LHCN-M2 (cell line): ENCODE data around the gene SPTBN4. TPM values are rescaled to one million over a fixed set of nuclear protein-coding genes. Genes with fewer than 3 reads are reported as not detected.
"Not testable (repeated sequence)": the region's sequence is repeated elsewhere in the genome, so short reads cannot be mapped to it uniquely, and the experiment has no call there.

Experiments
- DNase-seq: peaks from one replicate; pipeline ENCODE4 v3.0.0-alpha.2; 2012; ENCODE audit warnings: low read depth
- total RNA-seq: library from RNA; depleted of rRNA; stranded (reverse); fragments of >200 nt; gene quantifications from 2 replicates; pipeline ENCODE4 v1.2.3, GENCODE V29; 2014; rRNA removed

SPTBN4 gene
- total RNA-seq, 1 experiment from 2014 or later = 0.34 TPM

DNA sequence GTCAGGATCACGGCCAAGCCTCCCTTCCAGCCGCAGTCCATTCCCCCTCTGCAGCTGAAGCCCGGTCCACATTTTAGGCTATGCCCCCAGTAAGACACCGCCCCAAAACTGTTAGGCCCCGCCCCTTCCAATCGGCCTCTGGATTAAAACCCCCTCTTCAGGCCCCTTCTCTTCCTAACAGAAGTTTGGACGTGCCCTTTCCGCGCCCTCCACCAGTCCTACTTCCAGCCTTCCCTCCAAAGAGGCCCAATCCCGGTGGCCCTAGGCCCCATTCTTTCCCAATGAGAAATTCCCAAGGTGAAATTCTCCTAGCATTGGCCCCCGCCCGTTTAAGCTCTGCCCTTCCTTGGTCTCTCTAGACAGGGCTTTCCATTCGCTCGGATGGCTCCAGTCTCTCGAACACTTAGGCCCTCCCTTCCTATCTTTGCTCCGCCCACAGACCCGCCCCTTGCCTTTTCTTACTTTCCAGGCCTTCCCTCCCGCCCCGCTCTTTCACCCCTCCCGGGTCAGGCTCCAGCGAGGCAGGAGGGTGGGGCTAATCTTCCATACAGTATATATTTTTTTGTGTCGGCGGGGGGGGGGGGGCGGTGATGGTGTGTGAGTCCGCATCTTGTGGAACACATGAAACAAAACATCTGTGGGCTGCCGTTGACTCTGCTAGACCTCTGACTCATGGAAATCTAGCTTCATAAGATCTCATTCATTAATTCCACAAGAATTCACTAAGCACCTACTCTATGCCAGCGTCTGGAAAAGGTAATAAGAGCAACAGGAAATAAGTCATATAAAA, 148.0 kb downstream of the SPTBN4 start:
- DNase-seq = no peak

DNA sequence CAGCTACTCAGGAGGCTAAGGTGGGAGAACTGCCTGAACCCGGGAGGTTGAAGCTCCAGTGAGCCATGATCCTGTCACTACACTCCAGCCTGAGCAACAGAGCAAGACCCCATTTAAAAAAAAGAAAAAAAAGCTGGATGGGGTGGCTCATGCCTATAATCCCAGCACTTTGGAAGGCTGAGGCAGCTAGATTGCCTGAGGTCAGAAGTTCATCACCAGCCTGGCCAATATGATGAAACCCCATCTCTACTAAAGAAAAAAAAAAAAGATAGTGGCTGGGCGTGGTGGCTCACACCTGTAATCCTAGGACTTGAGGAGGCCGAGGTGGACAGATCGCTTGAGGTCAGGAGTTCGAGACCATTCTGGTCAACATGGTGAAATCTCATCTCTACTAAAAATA, 149.4 kb downstream of the SPTBN4 start:
- no peak for DNase-seq

DNA sequence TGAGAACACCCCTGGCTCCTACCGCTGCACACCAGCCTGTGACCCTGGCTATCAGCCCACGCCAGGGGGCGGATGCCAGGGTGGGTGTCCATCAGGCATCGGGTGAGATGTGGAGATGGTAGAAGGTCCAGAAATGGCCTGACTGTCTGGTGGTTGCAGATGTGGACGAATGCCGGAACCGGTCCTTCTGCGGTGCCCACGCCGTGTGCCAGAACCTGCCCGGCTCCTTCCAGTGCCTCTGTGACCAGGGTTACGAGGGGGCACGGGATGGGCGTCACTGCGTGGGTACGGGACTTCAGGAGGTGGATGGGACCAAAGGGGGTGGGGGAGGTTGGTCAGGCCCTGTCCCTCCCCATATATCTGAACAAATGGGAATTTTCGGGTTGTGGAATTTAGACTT, 150.1 kb downstream of the SPTBN4 start:
- DNase-seq = no peak

DNA sequence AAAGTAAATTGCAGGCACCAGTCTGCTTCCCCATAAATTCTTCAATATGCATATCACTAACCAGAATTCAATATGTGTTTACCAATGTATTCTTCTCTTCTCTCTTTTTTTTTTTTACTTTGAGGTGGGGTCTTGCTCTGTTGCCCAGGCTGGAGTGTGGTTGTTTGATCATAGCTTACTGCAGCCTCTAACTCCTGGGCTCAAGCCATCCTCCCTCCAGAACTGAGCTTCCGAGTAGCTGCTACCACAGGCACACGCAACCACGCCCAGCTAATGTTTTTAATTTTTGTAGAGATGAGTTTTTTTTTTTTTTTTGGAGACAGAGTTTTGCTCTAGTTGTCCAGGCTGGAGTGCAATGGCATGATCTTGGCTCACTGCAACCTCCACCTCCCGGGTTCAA, 151.2 kb downstream of the SPTBN4 start:
- DNase-seq = no peak

DNA sequence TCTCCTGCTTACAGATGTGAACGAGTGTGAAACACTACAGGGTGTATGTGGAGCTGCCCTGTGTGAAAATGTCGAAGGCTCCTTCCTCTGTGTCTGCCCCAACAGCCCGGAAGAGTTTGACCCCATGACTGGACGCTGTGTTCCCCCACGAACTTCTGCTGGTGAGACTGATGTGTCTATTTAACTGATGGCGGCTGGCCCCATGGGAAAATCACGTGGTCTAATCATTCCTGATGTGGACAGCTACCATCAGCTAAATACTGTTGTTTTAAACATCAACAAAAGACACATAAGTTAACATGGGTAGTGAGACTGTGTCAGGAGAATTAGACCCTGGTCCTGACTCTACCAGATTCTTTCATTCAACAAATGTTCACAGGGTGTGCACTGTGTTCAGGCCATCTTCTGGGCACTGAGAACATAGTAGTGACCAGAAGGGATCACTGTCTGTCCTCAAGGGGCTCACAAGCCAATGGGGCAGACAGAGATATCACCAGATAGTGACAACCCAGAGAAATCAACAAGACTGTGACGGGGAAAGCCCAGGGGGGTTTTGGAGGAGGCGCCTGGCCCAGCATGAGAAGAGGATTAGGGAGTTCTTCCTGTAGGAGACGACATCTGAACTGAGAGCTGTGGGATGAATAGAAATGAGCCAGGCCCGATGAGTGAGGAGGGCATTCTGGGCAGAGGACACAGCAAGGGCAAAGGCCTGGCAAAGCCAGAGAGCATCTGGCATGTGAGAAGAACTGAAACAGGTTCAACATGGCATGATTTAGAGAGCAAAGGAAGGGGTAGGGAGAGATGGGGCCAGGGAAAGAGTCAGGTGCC, 152.7 kb downstream of the SPTBN4 start:
- DNase-seq = no peak

DNA sequence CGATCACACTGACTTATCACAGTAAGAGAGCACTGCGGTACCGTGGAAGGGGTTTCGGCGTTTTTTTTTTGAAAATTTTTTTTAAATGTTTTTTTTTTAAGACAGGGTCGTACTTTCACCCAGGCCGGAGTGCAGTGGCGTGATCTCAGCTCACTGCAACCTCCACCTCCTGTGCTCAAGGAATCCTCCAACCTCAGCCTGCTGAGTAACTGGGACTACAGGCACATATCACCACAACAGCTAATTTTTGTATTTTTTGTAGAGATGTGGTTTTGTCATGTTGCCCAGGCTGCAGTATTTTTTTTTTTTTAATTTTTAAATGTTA, 153.3 kb downstream of the SPTBN4 start:
- DNase-seq = no peak

DNA sequence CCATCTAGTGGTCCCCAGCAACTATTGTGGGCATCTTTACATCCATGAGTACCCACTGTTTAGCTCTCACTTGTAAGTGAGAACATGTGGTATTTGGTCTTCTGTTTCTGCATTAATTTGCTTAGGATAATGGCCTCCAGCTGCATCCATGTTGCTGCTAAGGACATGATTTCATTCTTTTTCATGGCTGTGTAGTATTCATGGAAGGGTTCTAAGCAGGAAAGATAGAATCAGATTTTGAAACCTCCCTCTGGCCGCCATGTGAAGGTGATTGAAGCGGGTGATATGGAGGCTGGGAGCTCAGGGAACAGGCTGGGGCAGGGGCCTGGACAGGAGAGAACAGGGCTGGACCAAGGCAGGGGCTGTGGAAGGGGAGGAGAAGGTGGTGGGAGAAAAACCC, 154.5 kb downstream of the SPTBN4 start:
- no peak for DNase-seq

DNA sequence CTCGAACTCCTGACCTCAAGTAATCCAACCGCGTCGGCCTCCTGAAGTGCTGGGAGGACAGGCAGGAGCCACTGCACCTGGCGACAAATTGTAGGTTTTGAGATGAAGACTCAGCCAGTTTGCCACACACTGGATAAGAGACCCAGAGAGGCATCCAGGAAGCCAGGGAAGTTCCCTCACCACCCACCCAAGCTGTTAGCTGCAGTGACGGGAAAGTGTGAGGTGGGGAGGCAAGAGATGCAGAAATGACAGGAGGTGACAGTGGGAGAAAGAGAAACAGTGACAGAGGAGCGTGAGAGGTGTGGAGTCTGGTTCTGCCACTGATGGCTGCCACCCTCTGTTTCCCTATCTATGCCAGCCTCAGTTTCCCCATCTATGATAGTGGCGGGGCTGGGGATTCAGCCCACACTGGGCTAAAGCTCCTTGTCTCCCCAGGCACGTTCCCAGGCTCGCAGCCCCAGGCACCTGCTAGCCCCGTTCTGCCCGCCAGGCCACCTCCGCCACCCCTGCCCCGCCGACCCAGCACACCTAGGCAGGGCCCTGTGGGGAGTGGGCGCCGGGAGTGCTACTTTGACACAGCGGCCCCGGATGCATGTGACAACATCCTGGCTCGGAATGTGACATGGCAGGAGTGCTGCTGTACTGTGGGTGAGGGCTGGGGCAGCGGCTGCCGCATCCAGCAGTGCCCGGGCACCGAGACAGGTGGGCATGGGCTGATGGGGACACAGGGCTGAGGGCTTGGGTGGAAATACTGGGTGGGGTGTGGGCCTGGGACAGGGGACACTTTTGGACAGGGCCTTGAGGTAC, 155.4 kb downstream of the SPTBN4 start:
- DNase-seq = no peak

DNA sequence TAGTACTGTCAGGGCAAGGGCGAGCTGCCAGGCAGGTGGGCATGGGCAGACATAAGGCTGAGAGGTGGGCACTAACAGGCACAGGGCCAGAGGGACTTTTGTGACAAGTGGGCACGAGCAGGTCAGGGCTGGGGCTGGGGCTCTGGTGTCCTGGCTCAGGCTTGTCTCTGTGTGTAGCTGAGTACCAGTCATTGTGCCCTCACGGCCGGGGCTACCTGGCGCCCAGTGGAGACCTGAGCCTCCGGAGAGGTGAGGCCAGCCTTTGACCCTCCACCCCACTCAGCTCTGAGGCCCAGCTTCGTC, 155.9 kb downstream of the SPTBN4 start:
- no peak for DNase-seq

DNA sequence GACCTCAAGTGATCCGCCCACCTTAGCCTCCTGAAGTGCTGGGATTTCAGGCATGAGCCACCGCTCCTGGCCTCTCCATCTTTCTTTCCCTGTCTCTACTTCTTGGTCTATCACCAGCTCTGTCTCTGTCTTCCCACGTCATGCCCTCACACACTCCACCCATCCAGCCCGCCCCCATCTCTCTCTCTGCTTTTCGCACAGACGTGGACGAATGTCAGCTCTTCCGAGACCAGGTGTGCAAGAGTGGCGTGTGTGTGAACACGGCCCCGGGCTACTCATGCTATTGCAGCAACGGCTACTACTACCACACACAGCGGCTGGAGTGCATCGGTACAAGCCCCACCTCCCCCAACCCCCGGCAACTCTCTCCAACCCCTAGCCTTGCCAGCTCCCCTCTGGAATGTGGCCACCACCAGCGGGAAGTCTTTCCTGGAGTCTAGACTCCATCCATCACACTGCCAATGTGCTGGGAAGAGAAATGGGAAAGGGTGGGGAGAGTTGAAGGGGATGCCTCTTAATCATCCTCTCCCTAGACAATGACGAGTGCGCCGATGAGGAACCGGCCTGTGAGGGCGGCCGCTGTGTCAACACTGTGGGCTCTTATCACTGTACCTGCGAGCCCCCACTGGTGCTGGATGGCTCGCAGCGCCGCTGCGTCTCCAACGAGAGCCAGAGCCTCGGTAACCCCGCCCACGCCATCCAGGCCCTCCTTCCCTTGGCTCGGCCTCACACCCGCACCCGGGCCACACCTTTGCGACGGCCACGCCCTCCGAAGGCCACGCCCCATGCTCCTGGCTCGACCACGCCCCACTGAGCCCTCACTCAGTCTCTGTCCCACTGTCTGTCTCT, 156.8 kb downstream of the SPTBN4 start:
- DNase-seq = no peak

DNA sequence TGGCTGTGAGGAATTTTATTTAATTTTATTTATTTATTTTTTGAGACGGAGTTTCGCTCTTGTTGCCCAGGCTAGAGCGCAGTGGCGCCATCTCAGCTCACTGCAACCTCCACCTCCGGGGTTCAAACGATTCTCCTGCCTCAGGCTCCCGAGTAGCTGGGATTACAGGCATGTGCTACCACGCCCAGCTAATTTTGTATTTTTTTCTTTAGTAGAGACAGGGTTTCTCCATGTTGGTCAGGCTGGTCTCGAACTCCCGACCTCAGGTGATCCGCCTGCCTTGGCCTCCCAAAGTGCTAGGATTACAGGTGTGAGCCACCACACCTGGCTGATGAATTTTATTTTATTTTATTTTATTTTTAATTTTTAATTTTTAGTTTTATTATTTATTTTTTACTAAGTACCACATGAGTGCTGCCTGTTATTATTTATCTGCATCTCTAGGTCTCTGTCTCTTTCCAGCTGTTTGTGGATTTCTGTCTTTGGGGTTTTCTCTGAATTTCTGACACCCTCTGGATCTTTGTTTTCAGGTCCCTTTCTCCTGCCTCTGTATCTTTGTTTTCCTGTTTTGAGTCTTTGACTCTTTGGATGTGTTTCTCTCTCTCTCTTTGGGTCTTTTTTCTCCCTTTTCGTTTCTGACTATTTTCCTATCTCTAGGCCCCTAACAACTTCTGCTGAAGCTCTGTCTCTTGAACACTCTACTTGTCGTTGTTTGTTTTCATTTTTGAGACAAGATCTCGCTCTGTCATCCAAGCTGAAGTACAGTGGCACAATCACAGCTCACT, 157.8 kb downstream of the SPTBN4 start:
- DNase-seq = not testable (repeated sequence)

DNA sequence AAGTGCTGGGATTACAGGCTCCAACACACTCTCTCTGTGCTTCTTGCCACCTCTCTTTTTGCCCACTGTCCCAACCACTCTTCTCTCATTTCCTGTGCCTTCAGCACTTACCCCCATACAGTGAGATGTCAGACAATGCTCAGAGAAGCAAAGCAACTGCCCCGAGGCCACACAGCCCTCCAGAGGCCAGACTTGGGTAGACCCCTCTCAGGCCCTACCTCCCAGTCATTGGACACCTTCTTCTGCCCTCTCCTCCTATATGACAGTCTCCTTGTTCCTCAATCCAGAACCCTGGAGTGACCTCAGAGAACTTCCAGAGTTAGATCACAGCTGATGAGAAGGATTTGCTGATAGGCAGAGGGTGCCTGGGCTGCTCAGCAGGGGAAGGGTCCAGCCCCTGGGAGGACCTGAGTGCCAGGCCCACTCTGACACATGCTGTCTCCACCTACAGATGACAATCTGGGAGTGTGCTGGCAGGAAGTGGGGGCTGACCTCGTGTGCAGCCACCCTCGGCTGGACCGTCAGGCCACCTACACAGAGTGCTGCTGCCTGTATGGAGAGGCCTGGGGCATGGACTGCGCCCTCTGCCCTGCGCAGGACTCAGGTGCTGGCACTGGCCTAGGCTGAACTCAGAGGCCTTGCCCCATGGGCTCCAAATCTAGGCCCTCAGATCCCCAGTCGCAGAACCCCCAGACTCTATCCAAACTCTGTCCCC, 158.8 kb downstream of the SPTBN4 start:
- no peak for DNase-seq

Other genes starting within 250 kb of the SPTBN4 start
- gene TTC9B, start 248.6 kb upstream of the SPTBN4 start, total RNA-seq = not detected in 2 replicates
- gene CCNP, start 240.3 kb upstream of the SPTBN4 start, total RNA-seq = not detected in 2 replicates
- gene AKT2, start 181.7 kb upstream of the SPTBN4 start, total RNA-seq = 93.5 and 94.3 TPM in 2 replicates
- gene C19orf47, start 118.6 kb upstream of the SPTBN4 start, total RNA-seq = 18.8 and 24.2 TPM in 2 replicates
- 338 and 480 TPM in 2 replicates for gene PLD3, start 118.3 kb upstream of the SPTBN4 start, total RNA-seq
- not detected in 2 replicates for gene HIPK4, start 76.8 kb upstream of the SPTBN4 start, total RNA-seq
- gene PRX, start 53.6 kb upstream of the SPTBN4 start, total RNA-seq = 1.6 and 1.8 TPM in 2 replicates
- gene SERTAD1, start 41.0 kb upstream of the SPTBN4 start, total RNA-seq = 21.7 and 31.2 TPM in 2 replicates
- gene SERTAD3, start 22.7 kb upstream of the SPTBN4 start, total RNA-seq = 22.8 and 24.1 TPM in 2 replicates
- gene BLVRB, start 1.3 kb upstream of the SPTBN4 start, total RNA-seq = 83.3 and 92.0 TPM in 2 replicates
- gene SHKBP1, start 109.9 kb downstream of the SPTBN4 start, total RNA-seq = 63.5 and 85.6 TPM in 2 replicates
- gene LTBP4, start 134.4 kb downstream of the SPTBN4 start, total RNA-seq = 5.0 and 7.3 TPM in 2 replicates
- gene NUMBL, start 223.7 kb downstream of the SPTBN4 start, total RNA-seq = 39.9 and 41.3 TPM in 2 replicates
- gene COQ8B, start 249.9 kb downstream of the SPTBN4 start, total RNA-seq = 37.2 and 54.7 TPM in 2 replicates